ENCODE measurements around the gene PDCD6IP.

The PDCD6IP gene

DNA sequence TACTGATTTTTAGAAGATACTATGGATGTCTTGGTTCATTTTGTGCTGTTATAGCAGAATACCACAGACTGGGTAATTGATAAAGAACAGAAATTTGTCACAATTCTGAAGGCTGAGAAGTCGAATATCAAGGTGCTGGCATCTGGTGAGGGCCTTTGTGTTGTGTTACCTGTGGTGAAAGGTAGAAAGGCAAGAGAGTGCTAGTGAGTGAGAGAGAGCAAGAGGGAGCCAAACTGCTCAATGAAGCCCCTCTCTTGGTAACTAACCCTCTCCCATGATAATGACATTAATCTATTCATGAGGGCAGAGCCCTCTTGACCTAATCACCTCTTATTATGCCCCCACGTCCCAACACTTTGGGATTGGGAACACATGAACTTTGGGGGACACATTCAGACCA is 31.3 kb downstream of the PDCD6IP start (continued):
- TF ChIP-seq ZNF488 (tag by site-specific recombination; IDR thresholded peaks at IDR 0.05): no peak

- no peak overlapping the region for H3K4me3 ChIP-seq (ENCODE audit: low read depth, low read length)
- POLR2A ChIA-PET: no interaction called here
- peaks cover 3 to 60% of the 10 kb centered on the region in 2 experiments; a peak in 2 of 3 replicates for H3K36me3 ChIP-seq (ENCODE audit: control insufficient read depth in 2 of 2, insufficient read depth in 1 of 2, low read length in 2 of 2)
- no peaks in the 10 kb centered on the region for H3K4me1 ChIP-seq (ENCODE audit: control insufficient read depth, insufficient read depth, low read length)
- H3K27ac ChIP-seq (ENCODE audit: extremely low read depth, low read depth, low read length): no peak overlapping the region
- TF ChIP-seq ZNF624 (tag by site-specific recombination; IDR thresholded peaks at IDR 0.05) (no peak), ZNF324 (tag by site-specific recombination; IDR thresholded peaks at IDR 0.05) (no peak), ZNF280D (tag by site-specific recombination; IDR thresholded peaks at IDR 0.05) (no peak), GLI2 (tag by site-specific recombination; IDR thresholded peaks at IDR 0.05; ENCODE audit: borderline replicate concordance, low read depth) (no peak), ZNF266 (tag by site-specific recombination; IDR thresholded peaks at IDR 0.05; ENCODE audit: low read depth) (no peak), ZFP3 (tag by site-specific recombination; IDR thresholded peaks at IDR 0.05; ENCODE audit: low read depth) (no peak), ZNF174 (tag by site-specific recombination; IDR thresholded peaks at IDR 0.05) (no peak), ZNF768 (tag by site-specific recombination; IDR thresholded peaks at IDR 0.05) (no peak), GLI4 (tag by site-specific recombination; IDR thresholded peaks at IDR 0.05) (no peak), KLF10 (tag by site-specific recombination; IDR thresholded peaks at IDR 0.05) (no peak), ZNF501 (tag by site-specific recombination; IDR thresholded peaks at IDR 0.05) (no peak), ZEB2 (tag by site-specific recombination; IDR thresholded peaks at IDR 0.05) (no peak), ZNF544 (tag by site-specific recombination; IDR thresholded peaks at IDR 0.05) (no peak), ZBTB8A (tag by site-specific recombination; IDR thresholded peaks at IDR 0.05) (no peak), ZNF211 (tag by site-specific recombination; IDR thresholded peaks at IDR 0.05; ENCODE audit: low read depth) (no peak), SP7 (tag by site-specific recombination; IDR thresholded peaks at IDR 0.05) (no peak), ZNF132 (tag by site-specific recombination; IDR thresholded peaks at IDR 0.05; ENCODE audit: borderline replicate concordance) (no peak), ZNF621 (tag by site-specific recombination; IDR thresholded peaks at IDR 0.05) (no peak), ZNF239 (tag by site-specific recombination; IDR thresholded peaks at IDR 0.05) (no peak)
- TF ChIP-seq, protein P1, sequence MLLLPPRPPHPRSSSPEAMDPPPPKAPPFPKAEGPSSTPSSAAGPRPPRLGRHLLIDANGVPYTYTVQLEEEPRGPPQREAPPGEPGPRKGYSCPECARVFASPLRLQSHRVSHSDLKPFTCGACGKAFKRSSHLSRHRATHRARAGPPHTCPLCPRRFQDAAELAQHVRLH (tag by site-specific recombination; IDR thresholded peaks at IDR 0.05): no peak
- no peaks in the 10 kb centered on the region for H3K9me3 ChIP-seq (ENCODE audit: control insufficient read depth, insufficient read depth, low read depth, low read length)
- CTCF ChIA-PET: no interaction called here
These were observed 32.6 kb downstream of the PDCD6IP start for GRCh38 chr3:33831053-33831452.

DNA sequence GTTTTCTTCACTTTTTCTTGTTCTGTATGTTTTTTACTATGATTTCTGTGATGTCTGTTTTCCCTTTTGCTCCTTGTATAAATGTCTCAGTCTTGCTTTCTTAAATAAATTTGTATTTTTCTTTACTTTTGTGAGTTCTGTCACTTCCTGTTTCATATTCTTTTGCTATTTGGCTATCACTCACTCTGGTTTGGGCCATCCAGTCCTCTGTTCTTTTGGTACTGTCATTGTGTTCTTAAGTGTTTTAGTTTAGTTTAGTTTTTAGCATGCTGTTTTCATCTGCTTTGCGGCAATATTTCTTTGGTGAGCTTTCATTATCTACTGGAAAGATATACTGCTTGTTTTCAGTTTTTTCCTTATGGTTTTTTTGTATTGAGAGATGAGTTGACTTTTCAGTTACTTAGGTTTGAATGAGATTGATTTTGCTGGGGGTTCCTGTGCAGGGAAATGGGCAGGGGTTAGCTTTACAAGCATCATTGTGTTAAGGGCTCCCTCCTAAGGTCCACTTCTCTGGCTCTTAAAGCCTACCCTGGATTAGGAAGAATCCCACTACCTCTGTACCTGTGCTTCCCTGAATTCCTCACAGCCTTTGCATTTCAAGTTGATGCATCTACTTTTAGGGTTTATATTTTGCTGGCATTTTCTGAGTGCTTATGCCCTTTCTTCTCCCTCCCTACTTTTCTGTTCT is 35.1 kb downstream of the PDCD6IP start:
- CTCF ChIA-PET: interaction anchor here (0.6 kb wide), 1 partner anchor 34 kb away, joined by 3 read pairs; no protein-coding TSS in a partner anchor
- Histone ChIP-seq H3K9me3 (ENCODE audit: control insufficient read depth, insufficient read depth, low read depth, low read length) (no peaks in the 10 kb centered on the region), H3K27ac (ENCODE audit: extremely low read depth, low read depth, low read length) (no peak overlapping the region), H3K4me3 (ENCODE audit: low read depth, low read length) (no peak overlapping the region), H3K36me3 (ENCODE audit: control insufficient read depth in 2 of 2, insufficient read depth in 1 of 2, low read length in 2 of 2) (peaks cover 0 to 49% of the 10 kb centered on the region in 2 experiments; a peak in 2 of 3 replicates), H3K4me1 (ENCODE audit: control insufficient read depth, insufficient read depth, low read length) (no peaks in the 10 kb centered on the region)
- POLR2A ChIA-PET: no interaction called here
- TF ChIP-seq OSR2 (tag by site-specific recombination; IDR thresholded peaks at IDR 0.05) (no peak), REPIN1 (tag by site-specific recombination; IDR thresholded peaks at IDR 0.05; ENCODE audit: low read depth) (no peak), ZBTB6 (tag by site-specific recombination; IDR thresholded peaks at IDR 0.05) (no peak), ZNF324 (tag by site-specific recombination; IDR thresholded peaks at IDR 0.05) (no peak)
